Measurements from ENCODE around the gene GPR157.
"Not testable (repeated sequence)": the region's sequence is repeated elsewhere in the genome, so short reads cannot be mapped to it uniquely, and the experiment has no call there.

The GPR157 gene

DNA sequence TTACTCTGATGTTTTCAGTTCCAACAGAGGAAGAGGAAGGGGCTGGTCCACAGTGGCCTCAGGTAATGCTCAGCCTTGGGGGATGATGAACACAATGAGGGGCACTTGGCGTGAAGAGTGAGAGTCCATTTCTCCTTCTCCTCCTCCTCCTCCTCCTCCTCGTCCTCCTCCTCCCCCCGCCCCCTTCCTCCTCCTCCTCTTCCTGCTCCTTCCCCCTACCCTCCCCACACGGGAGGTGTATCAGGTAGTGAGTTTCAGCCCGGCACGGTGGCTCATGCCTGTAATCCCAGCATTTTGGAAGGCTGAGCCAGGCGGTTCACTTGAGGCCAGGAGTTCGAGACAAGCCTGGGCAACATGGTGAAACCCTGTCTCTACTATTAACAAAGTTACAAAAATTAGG, 17.3 kb upstream of the GPR157 start:
- DNase-seq (ENCODE audit: low read depth in 1 of 2, low spot score in 1 of 2), result no peak

GRCh38 chr1:9145714-9146113, 16.8 kb upstream of the GPR157 start:
- DNase-seq (ENCODE audit: low read depth in 1 of 2, low spot score in 1 of 2), result no peak

DNA sequence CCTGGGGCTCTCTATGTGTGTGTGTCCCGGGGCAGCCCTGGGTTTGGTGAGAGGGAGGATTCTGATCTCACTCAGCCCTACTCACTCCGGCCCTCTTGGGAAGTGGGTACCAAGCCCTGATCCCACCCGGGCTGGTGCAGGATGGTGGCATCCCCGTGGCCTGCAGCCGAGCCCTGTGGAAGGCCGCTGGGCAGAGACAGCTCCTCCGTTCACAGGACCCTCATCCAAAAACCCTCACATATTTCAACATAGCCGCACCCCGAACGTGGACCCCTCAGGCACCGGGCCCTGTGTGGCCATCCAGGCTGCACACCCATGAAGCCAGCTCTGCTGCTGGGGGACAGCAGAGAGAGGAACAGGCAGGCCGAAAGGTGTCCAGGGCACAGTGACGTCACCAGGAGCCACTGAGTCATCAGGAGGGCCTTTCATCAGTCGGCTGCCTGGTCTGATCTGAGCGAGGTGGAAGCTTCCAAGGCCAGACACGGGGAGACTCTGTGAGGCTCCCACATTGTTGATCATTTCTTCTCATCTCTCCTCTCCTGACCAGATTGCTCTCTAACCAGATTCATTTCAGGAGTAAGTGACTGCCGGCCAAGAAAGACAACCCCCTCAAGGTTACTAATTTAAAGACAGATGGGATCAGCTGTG, 16.2 kb upstream of the GPR157 start:
- no peak for DNase-seq (ENCODE audit: low read depth in 1 of 2, low spot score in 1 of 2)

DNA sequence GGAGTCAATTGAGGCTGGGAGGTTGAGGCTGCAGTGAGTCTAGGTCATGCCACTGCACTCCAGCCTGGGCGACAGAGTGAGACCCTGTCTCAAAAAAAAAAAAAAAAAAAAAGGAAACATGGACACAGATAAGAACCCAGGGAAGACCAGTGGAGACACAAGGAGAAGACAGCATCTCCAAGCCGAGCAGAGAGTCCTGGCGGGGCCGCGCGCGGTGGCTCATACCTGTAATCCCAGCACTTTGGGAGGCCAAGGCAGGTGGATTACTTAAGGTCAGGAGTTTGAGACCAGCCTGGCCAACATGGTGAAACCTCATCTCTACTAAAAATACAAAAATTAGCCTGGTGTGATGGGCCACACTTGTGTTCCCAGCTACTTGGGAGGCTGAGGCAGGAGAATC, 15.6 kb upstream of the GPR157 start:
- DNase-seq (ENCODE audit: low read depth in 1 of 2, low spot score in 1 of 2), result not testable (repeated sequence)

GRCh38 chr1:9143250-9143649, 14.3 kb upstream of the GPR157 start:
- no peak for DNase-seq (ENCODE audit: low read depth in 1 of 2, low spot score in 1 of 2)

DNA sequence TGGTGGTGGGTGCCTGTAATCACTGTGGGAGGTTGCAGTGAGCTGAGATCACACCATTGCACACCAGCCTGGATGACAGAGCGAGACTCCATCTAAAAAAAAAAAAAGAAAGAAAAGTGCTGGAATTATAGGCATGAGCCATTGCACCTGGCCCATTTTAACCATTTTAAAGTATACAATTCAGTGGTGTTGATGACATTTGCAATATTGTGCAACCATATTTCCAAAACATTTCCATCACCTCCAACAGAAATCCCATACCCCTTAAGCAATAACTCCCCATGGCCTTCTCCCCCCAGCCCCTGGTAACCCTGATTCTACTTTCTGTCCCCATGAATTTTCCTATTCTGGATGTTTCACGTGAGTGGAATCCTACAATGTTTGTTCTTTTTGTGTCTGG, 11.0 kb upstream of the GPR157 start:
- DNase-seq (ENCODE audit: low read depth in 1 of 2, low spot score in 1 of 2), result no peak

- no peak for DNase-seq (ENCODE audit: low read depth in 1 of 2, low spot score in 1 of 2)
Observed at GRCh38 chr1:9136932-9137331, 8.0 kb upstream of the GPR157 start.

- DNase-seq (ENCODE audit: low read depth in 1 of 2, low spot score in 1 of 2), result no peak
Observed at GRCh38 chr1:9135073-9135836, 6.4 kb upstream of the GPR157 start.

GRCh38 chr1:9133870-9134585, 5.1 kb upstream of the GPR157 start:
- DNase-seq (ENCODE audit: low read depth in 1 of 2, low spot score in 1 of 2), result no peak

GRCh38 chr1:9129266-9130041, 552 bp upstream of the GPR157 start:
- DNase-seq (ENCODE audit: low read depth in 1 of 2, low spot score in 1 of 2), result peak; percentile 68 to 76

DNA sequence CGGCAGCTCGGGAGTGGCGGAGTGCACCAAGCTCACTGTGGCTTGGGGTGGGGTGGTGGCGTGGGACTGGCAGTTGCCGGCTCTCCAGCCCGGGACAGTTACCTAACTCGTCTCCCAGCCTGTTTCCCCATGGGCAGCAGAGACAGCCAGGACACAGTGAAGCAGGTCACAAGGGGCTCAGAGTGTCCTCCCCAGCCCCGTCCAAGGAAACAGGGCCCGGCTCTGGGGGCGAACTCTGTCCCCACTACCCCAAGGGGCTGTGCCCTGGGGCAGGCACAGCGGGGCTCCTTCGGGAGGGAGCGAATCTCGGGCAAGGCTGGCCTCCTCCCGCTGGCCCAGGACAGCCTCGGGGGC, 759 bp downstream of the GPR157 start:
- no peak for DNase-seq (ENCODE audit: low read depth in 1 of 2, low spot score in 1 of 2)

GRCh38 chr1:9127395-9128165, 1.3 kb downstream of the GPR157 start:
- no peak for DNase-seq (ENCODE audit: low read depth in 1 of 2, low spot score in 1 of 2)

- DNase-seq (ENCODE audit: low read depth in 1 of 2, low spot score in 1 of 2), result no peak
Observed at GRCh38 chr1:9126511-9126910, 2.4 kb downstream of the GPR157 start.

DNA sequence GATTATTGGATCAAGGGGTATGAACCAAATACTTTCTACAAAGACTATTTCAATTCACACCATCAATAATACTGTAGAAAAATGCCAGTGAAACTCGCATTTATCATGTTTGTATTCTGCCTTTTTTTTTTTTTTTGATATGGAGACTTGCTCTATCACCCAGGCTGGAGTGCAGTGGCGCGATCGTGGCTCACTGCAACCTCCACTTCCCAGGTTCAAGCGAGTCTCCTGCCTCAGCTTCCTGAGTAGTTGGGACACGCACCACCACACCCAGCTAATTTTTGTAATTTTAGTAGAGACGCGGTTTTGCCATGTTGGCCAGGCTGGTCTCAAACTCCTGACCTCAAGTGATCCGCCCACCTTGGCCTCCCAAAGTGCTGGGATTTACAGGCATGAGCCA, 3.1 kb downstream of the GPR157 start:
- DNase-seq (ENCODE audit: low read depth in 1 of 2, low spot score in 1 of 2), result not testable (repeated sequence)

- DNase-seq (ENCODE audit: low read depth in 1 of 2, low spot score in 1 of 2), result no peak
Observed at GRCh38 chr1:9125325-9125724, 3.6 kb downstream of the GPR157 start.

DNA sequence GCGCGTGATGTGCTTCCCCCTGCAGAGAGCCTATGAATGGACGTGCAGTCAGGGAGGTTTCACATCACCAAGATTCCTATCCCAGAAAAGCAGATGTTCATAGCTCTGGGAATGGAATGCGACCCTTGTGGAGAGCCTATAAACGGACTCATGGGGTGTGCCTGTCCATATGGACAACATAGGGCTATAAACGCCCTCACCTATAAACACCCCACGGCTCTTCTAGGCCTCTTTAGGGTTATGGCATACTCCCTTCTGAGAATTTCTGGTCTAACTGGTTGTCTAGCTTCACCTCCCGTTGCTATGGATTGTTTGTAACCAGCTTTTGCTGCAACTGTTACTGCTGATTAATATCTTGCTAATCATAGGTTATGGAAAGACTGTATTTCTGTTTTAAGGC, 4.5 kb downstream of the GPR157 start:
- DNase-seq (ENCODE audit: low read depth in 1 of 2, low spot score in 1 of 2), result not testable (repeated sequence)

DNA sequence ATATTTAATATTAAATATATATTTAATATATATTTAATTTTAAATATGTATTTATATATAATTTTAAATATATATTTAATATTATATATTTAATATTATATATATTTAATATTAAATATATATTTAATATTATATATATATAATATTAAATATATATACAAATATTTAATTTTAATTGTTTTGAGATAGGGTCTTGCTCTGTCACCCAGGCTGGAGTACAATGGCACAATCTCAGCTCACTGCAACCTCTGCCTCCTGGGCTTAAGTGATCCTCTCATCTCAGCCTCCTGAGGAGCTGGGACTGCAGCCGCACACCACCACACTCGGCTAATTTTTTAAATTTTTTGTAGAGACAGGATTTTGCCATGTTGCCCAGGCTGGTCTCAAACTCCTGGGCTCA, 5.2 kb downstream of the GPR157 start:
- DNase-seq (ENCODE audit: low read depth in 1 of 2, low spot score in 1 of 2), result not testable (repeated sequence)

DNA sequence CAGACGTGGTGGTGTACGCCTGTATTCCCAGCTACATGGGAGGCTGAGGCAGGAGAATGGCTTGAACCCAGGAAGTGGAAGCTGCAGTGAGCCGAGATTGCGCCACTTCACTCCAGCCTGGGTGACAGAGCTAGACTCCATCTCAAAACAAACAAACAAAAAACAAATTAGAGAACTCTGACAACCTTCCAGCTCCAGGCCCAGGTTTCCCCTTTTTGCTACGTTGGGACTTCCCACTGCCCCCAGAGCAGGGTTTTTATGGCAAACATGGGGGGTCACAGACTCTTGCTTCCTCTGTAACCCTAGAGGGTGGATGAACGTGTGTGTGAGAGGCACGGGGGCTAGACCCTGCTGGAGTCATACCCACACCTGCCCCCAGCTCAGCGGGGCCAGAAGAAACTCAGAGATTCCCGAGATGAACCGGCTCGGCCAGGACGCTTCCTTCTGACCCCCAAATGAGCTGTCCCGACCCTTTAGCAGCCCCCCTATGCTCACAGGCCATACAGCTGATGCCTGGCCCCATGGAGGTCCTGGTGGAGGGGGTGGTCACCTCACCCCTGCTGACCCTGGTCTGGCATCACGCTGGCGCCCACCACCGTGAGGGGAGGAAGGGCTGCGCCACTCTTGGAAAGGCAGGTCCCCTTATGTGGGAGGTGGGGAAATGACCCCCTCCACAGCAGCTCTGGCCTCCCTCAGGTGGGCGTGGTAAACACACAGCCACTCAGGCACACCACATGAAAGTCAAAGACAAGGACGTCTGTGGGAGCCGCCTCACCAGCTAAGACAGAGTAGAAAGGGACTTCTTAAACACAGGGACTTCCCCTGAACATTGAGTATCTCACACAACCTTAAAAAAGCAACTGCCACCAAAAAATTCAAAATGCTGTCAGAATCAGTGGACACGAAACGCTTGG, 7.1 kb downstream of the GPR157 start:
- no peak for DNase-seq (ENCODE audit: low read depth in 1 of 2, low spot score in 1 of 2)

DNA sequence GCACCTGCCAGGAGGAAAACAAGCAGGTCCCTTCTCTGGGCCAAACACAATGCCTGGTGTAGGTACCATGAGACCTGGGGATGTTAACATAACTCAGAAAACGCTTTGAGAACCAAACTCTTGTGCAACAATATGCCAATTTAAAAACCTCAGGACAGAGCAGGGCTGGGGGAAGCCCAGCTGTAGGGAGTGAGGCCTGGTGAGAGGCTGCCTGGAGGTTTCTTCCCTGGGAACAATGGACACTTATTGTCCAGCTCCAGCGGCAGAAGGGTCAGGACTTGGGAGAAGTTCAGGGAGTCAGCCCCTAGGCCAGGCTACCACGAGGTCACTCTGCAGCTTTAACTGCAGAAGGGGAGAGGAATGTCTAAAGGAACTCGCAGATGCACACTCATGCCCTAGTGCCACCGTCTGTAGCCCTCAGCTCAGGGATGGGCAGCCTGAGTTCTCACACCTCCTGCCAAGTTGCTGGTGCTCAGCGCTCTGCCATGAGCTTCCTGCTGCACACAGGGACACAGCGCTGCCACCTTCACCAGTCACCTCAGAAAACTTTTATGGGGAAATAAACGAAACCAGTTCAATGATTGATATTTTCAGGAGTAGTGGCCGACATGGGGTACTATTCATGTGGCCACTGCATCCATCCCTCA, 8.5 kb downstream of the GPR157 start:
- DNase-seq (ENCODE audit: low read depth in 1 of 2, low spot score in 1 of 2), result no peak
